ENCODE data around the gene TMEM187. TPM values are rescaled to one million over a fixed set of nuclear protein-coding genes. Genes with fewer than 3 reads are reported as not detected.

Gene TMEM187
- total RNA-seq, 4 donors from 2014 or later, result 3.8 to 10.7 (median 8.7) TPM

DNA sequence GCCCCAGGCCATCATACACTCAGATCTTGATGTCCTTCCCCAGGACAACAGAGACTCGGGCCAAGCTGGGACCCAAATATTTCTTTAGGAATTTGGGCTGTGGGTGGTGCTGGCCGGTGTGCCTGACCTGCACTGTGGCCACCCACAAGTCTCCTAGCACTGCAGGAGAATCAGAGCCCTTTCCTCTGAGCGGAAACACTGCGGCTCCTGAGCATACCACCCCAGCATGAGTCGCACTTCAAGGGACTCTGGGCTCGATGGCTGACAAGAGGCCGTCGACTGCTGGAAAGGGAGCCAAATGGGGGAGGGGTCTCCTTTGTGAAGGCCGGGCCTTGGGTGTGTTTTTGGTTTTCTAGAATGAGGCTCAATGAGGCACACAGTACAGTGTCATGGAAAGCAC, 60.1 kb downstream of the TMEM187 start:
- intact Hi-C loops (cut with DNase I), result no loop called here
- peaks cover 10 to 14% of the 10 kb centered on the region in 2 donors for H3K36me3 ChIP-seq
- peak; percentile 41 to 49 for DNase-seq
- TF ChIP-seq CTCF (IDR thresholded peaks at IDR 0.05), result no peak
- TF ChIP-seq POLR2A (IDR thresholded peaks at IDR 0.05), result no peak
- no peaks in the 10 kb centered on the region for H3K27me3 ChIP-seq
- 26% methylated on average over 2 of the region's 9 CpGs; no CpG with 5 or more reads in 1 of the 2 donors for WGBS, 2 donors
- H3K4me3 ChIP-seq (replicated peaks in 1 of 3), result no peak overlapping the region
- H3K4me1 ChIP-seq, result peaks cover 7 to 44% of the 10 kb centered on the region in 2 donors
- H3K27ac ChIP-seq, result peak overlapping the region in 1 of 3 donors; percentile 31
- no peaks in the 10 kb centered on the region for H3K9me3 ChIP-seq

MicroRNAs within 50 kb of the gene (microRNA counts, 767-probe panel; counts per million panel counts)
- microRNA hsa-miR-718, result 0 counts per million in 2 donors

Small RNAs within 50 kb of the gene (microRNA-seq; reads per million reads assigned to microRNA genes)
- gene MIR3202-1 (not detected), gene MIR3202-2 (not detected), gene MIR718 (not detected)

Small RNAs within 50 kb of the gene (small RNA-seq; reads per million reads assigned to genes)
- gene MIR3202-1, result not detected

Other genes starting within 250 kb of the TMEM187 start
- gene BCAP31, start 248.4 kb upstream of the TMEM187 start, total RNA-seq, result 100 to 1,000 TPM; 170 to 228 (median 185) TPM
- 10 to 100 TPM in 1 of 4 donors, 1 to 10 TPM in 3; 7.0 to 11.8 (median 8.9) TPM for gene ABCD1, start 247.9 kb upstream of the TMEM187 start, total RNA-seq
- gene PLXNB3, start 208.5 kb upstream of the TMEM187 start, total RNA-seq, result 1 to 10 TPM in 3 of 4 donors, under 1 TPM in 1; 0.67 to 2.0 (median 1.1) TPM
- under 1 TPM in 1 of 4 donors, not detected in 3; 0.22 TPM for gene SRPK3, start 191.7 kb upstream of the TMEM187 start, total RNA-seq
- 100 to 1,000 TPM in 3 of 4 donors, 10 to 100 TPM in 1; 77.7 to 148 (median 115) TPM for gene IDH3G, start 178.4 kb upstream of the TMEM187 start, total RNA-seq
- 100 to 1,000 TPM; 177 to 359 (median 279) TPM for gene SSR4, start 178.1 kb upstream of the TMEM187 start, total RNA-seq
- 1 to 10 TPM; 3.2 to 7.0 (median 4.5) TPM for gene PDZD4, start 142.2 kb upstream of the TMEM187 start, total RNA-seq
- 1 to 10 TPM in 1 of 4 donors, under 1 TPM in 3; 0.45 to 2.2 (median 0.75) TPM for gene L1CAM, start 86.6 kb upstream of the TMEM187 start, total RNA-seq
- gene AVPR2, start 68.1 kb upstream of the TMEM187 start, total RNA-seq, result 1 to 10 TPM in 3 of 4 donors, not detected in 1; 1.1 to 2.8 (median 2.6) TPM
- 10 to 100 TPM in 2 of 4 donors, 1 to 10 TPM in 2; 6.5 to 37.0 (median 12.2) TPM for gene ARHGAP4, start 46.5 kb upstream of the TMEM187 start, total RNA-seq
- 10 to 100 TPM; 58.7 to 89.3 (median 69.7) TPM for gene NAA10, start 37.7 kb upstream of the TMEM187 start, total RNA-seq
- 10 to 100 TPM in 1 of 4 donors, 1 to 10 TPM in 3; 3.6 to 16.5 (median 4.4) TPM for gene RENBP, start 28.1 kb upstream of the TMEM187 start, total RNA-seq
- 100 to 1,000 TPM in 1 of 4 donors, 10 to 100 TPM in 3; 23.5 to 119 (median 52.3) TPM for gene HCFC1, start 936 bp upstream of the TMEM187 start, total RNA-seq
- gene IRAK1, start 47.1 kb downstream of the TMEM187 start, total RNA-seq, result 10 to 100 TPM; 36.4 to 53.1 (median 42.8) TPM
- 10 to 100 TPM; 47.7 to 93.3 (median 61.1) TPM for gene MECP2, start 125.0 kb downstream of the TMEM187 start, total RNA-seq
- not detected for gene OPN1LW, start 171.5 kb downstream of the TMEM187 start, total RNA-seq
- not detected for gene OPN1MW, start 209.8 kb downstream of the TMEM187 start, total RNA-seq
- gene OPN1MW2, start 247.0 kb downstream of the TMEM187 start, total RNA-seq, result not detected

Data from thyroid gland (tissue), 4 donors.